Left kidney (tissue), 2 donors: ENCODE results near the gene CLRN2. TPM values are rescaled to one million over a fixed set of nuclear protein-coding genes. Genes with fewer than 3 reads are reported as not detected.
"Not testable (repeated sequence)": the region's sequence is repeated elsewhere in the genome, so short reads cannot be mapped to it uniquely, and the experiment has no call there.

ENCODE experiments used
- DNase-seq: peaks from one replicate; pipeline ENCODE4 v3.0.0-alpha.2; 2013
- polyA plus RNA-seq: library from polyadenylated mRNA; unstranded; fragments of 120-200 nt; gene quantifications from one replicate; pipeline ENCODE4 v1.2.1, GENCODE V29; 2013; ENCODE audit not compliant: insufficient read length

Gene CLRN2
- polyA plus RNA-seq, 1 donor: 0.23 TPM

DNA sequence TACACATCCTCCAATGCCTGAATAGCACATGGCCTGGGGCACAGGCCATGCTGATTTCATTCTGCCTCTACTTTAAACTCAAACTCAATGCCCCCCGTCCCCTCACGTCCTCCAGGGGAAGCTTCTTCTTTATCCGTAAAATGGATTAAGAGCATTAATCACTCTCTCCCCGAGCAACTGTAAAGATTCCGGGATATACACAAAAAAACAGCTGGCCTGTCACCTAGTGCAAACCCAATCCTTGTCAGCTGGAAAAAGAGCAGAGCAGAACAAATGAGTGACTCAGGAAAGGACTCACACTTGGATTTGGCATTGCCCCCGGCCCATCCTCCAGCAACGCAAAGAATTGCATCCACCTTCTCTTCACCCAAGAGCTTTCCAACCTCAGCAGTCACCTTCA, 10.9 kb upstream of the CLRN2 start:
- DNase-seq: no peak

DNA sequence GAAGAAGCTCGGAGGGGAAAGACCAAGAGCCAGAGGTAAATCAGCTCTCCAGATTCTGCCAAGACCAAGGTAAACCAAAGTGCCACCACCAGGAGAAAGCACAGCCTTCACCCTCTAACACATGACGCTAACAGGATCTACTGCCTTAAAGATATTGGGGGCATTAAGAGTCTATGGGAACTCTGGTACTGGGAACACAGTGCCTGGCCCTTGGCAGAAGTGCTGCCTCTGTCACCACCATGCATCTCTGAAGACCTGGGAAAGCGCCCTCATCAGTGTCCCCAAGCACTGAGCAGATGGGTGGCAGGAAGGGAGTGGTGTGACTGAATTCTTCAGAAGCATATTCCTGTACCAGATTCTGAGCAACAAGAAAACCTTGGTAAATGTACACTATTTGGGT, 4.4 kb upstream of the CLRN2 start:
- DNase-seq: no peak

DNA sequence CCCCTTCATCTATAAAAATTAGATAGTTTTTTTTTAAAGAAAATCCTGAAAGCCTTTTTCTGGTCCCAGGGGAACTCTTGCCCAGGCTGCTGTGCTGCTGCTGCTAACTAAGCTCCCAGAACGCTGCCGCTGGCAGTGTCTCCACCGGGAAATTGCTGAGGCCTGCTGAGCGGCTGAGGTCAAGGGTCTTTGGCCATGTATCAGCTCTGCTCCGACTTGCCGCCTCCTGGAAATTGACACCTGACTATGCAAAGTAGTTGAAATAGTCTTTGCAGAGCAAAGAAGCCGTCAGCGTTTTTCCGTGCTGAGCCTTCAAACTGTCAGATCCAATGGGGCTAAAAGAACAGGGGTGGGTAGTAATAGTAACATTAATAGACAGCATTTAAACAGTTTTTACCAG, 3.9 kb upstream of the CLRN2 start:
- no peak for DNase-seq

DNA sequence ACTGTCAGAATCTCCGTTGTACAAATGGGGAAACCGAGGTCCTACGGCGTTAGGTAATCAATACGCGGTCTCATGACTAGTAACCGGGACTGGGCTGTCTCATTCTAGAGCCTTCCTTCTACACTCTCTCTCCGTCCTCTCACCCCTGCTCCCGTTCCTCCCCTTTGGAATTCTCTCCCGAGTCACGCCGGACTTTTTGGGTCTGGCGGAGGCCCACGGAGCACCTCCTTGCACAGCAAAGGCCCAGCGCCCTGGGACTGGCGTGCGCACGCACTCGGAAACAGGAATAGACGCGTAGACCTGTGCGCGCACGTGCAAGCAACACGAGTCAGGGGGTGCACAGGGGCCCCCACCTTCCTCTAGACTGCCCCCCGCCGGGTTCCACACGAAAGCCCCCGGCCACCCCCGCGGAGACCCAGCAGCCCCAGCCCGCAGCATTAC, 3.4 kb upstream of the CLRN2 start:
- no peak for DNase-seq

DNA sequence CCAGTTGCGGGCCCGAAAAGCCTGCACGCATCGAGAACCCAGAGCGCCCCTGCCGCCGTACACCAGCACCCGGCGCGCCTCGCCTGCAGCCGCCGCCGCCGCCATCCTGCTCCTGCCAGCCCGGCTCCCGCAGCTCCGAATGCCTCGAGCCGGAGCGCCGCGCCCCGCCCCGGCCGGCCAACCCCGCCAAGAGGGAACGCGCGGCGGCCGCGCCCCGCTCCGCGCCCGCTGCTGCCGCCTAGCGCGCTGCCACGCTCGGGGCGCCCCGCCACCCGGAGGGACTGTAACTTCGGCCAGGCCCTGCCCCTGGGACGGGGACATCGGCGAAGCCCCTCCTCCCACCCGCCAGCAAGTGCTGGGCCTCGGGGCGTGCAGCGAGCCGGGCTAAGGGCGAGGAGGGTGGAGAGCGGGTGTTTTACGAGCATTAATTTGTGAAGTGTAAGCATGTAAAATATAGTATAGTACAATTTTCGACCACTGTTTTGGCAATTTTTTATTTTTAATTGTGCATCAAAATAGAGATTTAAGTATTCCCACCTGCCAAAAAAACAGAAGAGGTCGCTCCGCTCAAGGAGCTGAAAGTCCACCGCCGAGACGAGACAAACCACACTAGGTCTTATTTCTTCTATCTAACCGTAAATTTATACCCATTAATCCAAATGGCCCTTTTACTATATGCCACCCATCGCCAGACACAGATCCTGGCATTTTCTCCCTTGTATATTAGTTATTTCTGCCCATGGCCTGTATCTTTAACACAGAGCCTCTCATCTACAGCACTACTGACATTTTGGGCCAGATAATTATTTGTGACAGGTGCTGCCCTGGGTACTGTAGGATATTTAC, 2.8 kb upstream of the CLRN2 start, which contains the start of gene QDPR:
Gene QDPR, minus strand, starts transcription at position 141 of the 846 bp plus-strand sequence. Its CDS starts 36 bp downstream, at position 105.
- peak; percentile 65 for DNase-seq

DNA sequence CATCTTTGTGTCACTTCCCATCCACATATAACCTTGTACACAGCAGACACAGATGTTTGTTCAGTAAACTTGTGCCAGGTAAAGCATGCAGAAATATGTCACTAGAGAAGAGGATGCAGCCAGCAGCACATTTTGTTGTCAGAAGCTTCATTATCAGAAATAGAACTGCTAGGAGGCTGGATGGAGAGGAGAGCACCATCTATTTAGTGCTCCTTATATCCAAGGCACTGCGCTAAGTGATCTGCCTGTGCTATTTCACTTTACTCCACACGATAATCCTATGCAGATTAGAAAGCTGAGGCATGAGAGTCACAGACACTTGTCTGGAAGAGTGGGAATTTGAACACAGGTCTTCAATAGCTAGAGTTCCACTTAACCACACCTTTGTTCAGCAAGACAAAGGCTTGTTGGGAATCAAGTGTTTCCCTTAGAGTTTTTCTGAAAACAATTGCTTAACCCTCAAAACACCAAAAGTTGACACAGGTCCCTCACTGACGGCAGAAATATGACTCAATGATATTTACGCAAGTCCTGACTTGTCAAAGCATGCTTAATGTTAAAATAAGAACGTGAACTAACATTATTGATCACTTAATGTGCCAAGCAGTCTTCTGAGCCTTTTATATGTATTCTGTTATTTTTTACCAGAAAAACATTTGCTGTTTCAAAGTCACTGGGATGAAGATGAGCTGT, 1.8 kb upstream of the CLRN2 start:
- no peak for DNase-seq

DNA sequence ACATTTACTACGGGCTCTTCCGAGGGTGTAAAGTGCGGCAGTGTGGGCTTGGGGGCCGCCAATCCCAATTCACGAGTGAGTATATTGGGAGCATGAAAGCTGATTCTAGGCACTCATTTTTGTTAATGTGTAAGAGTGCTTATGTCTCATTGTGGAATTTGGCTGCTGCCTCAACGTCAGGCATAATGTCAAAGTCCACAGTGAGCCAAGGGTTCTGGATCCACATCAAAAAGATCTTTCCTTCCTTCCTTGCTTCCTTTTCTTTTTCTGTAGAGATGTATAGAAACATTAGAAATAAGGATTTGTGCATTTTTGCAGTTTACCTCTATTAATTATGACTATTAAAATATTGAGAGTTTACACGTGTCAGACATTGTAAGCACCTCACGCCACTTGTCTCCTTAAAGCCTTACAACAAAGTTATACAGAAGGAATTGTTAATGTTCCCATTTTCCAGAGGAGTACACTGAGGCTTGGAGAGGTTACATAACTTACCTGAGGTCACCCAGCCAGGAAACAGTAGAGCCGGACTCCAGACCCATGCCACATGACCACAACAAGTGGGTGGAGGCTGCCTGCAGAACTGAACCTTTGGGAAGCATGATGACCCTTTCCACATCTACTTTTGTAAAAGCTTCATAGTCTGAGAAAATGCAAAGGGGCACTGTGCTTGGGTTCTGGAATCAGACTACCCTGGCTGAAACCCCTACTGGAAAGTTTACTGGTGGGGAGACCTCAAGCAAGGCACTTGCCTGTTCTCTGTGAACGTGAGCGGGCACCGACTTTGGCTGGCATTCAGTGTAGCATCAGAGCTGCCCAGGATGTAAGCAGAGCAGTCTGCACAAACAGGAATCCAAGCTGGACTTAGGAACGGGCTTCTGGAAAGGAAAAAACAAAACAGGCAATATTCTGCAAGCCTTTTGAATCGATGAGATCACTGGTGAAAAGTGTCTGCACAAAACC, 761 bp downstream of the CLRN2 start:
- no peak for DNase-seq

DNA sequence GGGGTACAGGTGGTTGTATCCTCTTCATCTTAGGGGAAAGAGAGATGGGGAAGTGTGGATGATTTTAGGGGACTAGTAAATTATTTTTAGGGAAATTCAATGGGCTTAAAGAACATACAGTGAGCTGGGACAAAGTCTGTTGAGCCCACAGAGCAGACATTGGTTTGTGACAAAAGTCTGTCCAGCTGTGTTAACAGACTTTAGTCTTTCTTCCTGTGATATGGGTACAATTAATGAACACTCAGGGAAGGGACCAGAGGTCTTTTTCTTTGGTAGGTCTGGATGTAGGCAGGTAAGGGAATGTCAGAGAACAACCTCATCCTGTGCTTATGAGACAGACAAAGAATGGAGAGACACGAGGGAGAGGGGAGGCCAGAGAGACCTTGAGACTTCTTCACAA, 2.0 kb downstream of the CLRN2 start:
- no peak for DNase-seq

DNA sequence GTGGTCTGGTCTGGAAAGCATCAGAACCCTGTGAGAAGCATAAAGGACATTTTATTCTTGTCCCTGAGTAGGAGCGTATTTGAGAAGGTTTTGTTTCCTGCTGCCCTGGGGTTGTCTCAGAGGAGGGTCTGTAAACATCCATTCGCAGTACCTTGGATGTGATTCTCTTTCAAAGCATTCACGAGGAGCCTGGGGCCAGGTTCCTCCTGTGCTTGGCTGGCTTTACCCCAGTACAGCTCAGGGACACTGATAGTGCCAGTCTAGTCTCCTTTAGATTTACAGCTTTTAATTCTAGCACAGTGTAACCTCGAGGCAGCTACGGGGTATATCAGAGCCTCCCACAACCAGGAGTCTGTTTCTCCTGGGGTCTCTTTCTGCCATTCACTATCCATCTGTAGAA, 2.7 kb downstream of the CLRN2 start:
- DNase-seq: no peak

DNA sequence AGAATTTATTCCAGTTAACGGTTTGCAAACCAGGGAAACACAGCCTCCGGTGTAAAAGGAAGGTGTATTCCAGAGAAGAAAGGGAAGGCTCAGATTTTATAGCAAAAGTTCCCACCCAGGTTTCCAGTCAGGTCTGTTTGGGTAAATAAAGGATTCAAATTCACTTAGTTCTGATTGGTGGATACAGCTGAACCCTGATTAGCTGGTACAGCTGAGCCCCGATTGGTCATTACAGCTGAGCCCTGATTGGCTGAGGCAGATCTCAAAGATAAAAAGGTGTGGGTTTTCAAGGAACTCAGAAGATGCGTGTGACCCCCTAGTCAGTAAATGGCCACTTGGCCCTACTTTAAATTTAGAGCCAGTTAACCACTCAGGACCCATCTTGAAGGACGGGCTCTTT, 6.6 kb downstream of the CLRN2 start:
- DNase-seq: no peak

DNA sequence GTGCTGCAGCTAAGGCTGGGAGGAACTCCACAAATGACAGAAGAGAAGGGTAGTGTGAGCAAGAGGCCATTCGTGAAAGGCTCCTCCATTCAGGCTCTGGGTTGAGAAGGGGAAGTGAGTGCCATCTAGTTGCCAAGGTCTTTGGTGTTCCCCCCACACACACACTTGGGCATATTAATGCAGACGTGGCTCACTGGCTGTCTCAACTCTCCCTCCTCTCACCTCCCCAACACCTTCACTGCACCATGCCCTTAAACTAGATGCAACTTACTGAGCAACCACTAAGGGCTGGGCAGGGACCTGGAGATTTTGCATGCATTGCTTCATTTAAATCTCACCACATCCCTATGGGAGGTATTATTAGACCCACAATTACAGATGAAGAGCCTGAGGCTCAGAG, 8.7 kb downstream of the CLRN2 start:
- no peak for DNase-seq

DNA sequence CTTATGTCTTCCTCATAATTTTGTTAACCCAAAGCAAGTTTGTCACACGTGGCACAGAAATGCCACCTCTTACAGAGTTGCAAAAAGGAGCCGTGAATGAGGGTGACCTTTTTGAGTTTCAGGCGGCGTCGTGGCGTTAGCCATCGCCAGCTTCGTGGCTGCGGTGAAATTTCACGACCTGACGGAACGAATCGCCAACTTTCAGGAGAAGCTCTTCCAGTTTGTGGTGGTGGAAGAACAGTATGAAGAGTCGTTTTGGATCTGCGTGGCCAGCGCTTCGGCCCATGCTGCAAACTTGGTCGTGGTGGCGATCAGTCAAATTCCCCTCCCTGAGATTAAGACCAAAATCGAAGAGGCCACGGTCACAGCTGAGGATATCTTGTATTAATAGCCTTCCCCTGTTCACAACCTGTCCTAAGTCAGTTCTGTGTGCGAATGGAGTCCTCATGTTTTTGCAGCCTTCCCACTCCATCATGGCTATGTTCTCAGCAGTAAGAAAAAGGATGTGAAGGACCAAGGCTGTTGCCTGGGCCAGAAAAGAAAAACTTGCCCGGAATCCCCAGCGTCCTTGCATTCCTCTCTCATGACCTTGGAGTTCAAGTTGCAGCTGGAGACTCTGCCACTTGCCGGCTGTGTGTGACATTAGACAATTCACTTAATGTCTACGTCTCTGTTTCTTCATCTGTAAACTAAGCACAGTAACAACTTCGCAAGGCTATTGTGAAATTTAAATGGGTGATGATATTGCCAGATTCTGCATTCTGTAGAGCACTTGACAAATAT, 11.9 kb downstream of the CLRN2 start:
- no peak for DNase-seq

DNA sequence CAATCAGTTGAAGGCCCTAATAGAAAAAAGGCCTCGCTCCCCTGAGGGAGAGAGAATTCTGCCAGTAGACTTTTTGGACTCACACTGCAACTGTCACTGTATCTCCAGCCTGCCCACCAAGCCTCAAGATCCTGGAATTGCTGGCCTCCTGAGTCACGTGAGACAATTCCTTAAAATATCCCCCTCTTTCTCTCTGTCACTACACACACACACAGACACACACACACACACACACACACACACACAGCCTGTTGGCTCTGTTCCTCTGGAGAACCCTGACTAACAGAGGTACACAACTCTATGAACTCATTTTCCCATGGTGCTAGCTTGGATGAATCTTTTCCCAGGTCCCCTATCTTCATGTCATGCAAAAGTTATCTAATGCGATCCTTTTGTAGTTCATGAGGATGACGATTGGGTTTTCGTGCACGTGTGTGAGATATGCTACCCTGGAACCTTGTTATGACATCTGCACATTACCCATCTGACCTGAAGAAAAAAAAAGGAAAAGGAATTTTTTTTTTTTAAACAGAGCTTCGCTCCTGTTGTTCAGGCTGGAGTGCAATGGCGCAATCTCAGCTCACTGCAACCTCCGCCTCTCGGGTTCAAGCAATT, 13.7 kb downstream of the CLRN2 start:
- no peak for DNase-seq

DNA sequence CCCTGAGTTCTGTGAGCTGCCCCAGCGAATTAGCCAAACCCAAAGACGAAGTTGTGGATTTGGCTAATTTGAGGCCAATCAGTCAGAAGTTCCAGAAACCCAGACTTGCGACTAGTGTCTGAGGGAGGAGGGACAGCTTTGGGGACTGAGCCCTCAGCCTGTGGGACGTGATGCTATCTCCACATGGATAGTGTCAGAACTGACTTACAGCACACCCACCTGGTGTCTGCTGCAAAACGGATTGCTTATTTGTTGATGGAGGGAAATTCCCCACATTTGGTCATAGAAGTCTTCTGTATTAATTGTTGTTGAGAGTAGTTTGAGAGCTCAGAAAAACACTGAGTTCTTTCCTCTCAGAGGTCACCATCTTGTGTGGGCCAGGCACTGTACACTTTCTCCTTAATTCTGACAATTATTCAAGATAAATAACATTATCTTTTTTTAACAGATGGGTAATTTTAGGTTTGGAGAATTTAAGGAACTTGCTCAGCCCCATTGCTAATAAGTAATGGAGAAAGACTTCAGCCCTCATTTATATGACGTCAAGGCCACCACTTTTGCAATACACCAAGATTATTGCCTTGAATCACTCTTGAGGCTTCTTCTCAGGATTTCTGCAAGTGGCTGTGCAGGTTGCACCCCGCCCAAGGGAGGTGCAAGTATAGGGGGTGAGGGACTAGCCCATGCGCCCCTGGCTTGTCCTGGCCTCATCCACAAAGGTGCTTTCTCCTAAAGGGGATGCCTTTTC, 16.7 kb downstream of the CLRN2 start:
- DNase-seq: no peak

DNA sequence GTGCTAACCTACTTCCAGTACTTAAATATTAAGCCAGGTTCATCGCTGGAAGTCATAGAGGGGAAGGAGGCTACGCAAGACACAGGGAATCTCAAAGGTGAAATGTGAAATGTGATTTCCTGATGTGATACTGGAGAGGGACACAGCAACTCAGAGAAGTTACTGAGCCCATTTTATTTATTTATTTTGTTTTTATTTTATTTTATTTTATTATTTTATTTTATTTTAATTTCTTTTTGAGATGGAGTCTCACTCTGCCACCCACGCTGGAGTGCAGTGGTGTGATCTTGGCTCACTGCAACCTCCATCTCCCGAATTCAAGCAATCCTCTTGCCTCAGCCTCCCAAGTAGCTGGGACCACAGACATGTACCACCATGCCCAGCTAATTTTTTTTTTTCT, 19.7 kb downstream of the CLRN2 start:
- no peak for DNase-seq

DNA sequence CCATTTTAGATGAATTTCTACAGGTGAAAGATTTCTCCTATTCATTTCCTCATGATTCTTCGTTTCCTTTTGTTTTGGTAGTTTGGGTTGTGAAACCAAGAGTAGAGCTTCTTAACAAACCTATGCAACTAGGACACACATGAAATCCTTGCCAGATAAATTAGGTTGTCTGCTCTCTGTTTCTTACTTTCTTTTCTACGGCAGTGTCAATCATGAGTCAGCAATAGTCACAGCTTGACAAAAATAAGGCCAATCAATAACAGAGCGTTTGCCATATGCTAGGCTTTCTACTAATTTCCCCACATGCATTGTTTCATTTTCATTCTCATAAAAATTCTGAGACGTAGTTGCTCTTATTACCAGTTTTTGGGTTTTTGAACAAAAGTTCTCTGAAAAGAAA, 20.3 kb downstream of the CLRN2 start:
- no peak for DNase-seq

DNA sequence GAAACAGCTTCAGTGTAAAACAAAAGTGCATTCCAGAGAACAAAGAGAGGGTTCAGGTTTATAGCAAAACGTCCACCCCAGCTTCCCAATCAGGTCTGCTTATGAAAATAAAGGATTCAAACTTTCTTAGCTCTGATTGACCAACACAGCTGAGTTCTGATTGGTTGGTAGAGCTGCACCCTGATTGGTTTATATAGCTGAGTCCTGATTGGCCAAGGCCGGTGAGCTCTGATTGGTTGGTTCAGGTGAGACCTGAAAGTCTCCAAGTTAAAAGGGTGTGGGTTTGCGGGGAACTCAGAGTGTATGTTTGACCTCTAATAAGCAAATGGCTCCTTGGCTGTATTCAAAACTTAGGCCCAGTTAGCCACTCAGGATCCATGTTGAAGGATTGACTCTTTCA, 20.9 kb downstream of the CLRN2 start:
- DNase-seq: no peak

DNA sequence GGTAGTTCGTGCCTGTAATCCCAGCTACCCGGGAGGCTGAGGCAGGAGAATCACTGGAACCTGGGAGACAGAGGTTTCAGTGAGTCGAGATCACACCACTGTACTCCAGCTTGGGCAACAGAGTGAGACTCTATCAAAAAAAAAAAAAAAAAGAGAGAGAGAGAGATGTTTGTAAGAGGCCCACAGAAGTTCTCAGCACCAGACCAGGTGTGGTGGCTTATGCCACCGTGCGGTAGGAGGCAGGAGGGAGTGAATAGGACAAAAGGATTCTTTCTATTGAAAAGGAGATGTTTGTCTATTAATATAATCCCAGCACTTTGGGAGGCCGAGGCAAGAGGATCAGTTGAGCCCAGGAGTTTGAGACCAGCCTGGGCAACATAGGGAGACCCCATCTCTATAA, 22.1 kb downstream of the CLRN2 start:
- DNase-seq: not testable (repeated sequence)

DNA sequence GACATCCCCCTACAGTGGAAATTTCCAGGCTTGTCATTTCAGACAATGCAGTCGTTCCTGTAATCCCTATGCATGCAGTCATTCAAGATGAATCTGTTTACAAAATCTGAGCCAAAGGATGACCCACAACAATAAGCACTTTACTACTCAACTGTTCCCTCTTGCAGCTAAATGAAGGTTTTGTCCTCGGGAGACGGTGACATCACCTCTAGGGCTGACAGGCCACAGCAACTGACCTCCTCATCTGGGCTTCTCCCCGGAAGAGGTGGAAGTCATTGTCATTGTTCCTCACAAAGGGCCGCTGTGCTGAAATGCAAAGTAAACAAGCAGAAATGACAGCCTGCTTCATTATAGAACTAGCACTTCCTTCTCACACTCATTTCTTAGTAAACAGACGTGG, 29.2 kb downstream of the CLRN2 start:
- DNase-seq: no peak

DNA sequence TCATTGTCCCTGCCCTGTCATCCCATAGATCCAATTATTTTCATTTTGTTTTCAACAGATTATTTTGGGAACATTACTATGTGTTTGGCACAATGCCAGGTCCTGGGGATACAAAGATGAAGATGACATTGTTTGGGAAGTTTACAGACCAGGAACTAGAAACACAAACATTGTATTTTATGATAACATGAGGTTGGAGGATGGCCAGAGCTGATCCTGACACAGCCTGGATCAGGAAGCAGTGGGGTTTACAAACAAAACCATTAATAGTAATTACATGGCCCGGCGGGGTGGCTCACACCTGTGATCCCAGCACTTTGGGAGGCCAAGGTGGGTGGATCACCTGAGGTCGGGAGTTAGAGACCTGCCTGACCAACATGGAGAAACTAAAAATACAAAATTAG, 29.9 kb downstream of the CLRN2 start:
- no peak for DNase-seq
